ACC112 (cell line): ENCODE measurements around the gene NOP56.

Source experiments
- H2AFZ ChIP-seq: fragments of 200-600 bp; sonication (generic); one replicate; pipeline ENCODE4 v1.6.0; 2017; ENCODE audit warnings: antibody characterized with exemption, low read length; ENCODE audit not compliant: unreplicated experiment
- H3K27ac ChIP-seq: fragments of 200-600 bp; sonication (generic); 2 replicates; pipeline ENCODE4 v1.5.1; 2014; ENCODE audit warnings: low read depth, mild to moderate bottlenecking, antibody characterized with exemption, low read length, moderate library complexity
- H3K27me3 ChIP-seq: fragments of 200-600 bp; sonication (generic); 2 replicates; pipeline ENCODE4 v1.6.1; 2014; ENCODE audit warnings: mild to moderate bottlenecking, antibody characterized with exemption, low read length, moderate library complexity, mixed read lengths; ENCODE audit not compliant: insufficient read depth
- H3K36me3 ChIP-seq: fragments of 200-600 bp; sonication (generic); 2 replicates; pipeline ENCODE4 v1.6.1; 2016; ENCODE audit warnings: mild to moderate bottlenecking, antibody characterized with exemption, low read length, moderate library complexity, mixed read lengths; ENCODE audit not compliant: insufficient read depth
- H3K4me1 ChIP-seq: fragments of 200-600 bp; sonication (generic); one replicate; pipeline ENCODE4 v1.6.1; 2016; ENCODE audit warnings: low read length, mixed read lengths; ENCODE audit not compliant: insufficient read depth, unreplicated experiment, control insufficient read depth
- H3K4me3 ChIP-seq: fragments of 200-600 bp; sonication (generic); 2 replicates; pipeline ENCODE4 v1.5.1; 2014; ENCODE audit warnings: mild to moderate bottlenecking, low read depth, low read length
- H3K79me2 ChIP-seq: fragments of 200-600 bp; sonication (generic); one replicate; pipeline ENCODE4 v1.6.0; 2016; ENCODE audit warnings: low read length; ENCODE audit not compliant: control insufficient read depth, unreplicated experiment, insufficient read depth

NOP56 gene

GRCh38 chr20:2651772-2652723 is at the start of gene NOP56:
NOP56 (plus strand) TSS chr20:2652632; CDS start chr20:2652661, 29 bp downstream.
- Histone ChIP-seq H3K79me2 (peaks cover 56% of the 10 kb centered on the region), H3K4me3 (peak within 1 kb of the TSS; percentile 100), H3K36me3 (peaks cover 36% of the 10 kb centered on the region; the same call in 1 of the 2 replicates), H3K27me3 (no peaks in the 10 kb centered on the region), H3K27ac (peak within 1 kb of the TSS; percentile 78), H3K4me1 (peaks cover 17% of the 10 kb centered on the region), H2AFZ (peak within 1 kb of the TSS; percentile 26)

- Histone ChIP-seq H3K79me2 (no peaks in the 10 kb centered on the region), H3K4me3 (no peak overlapping the region), H3K4me1 (no peaks in the 10 kb centered on the region), H3K27me3 (0 out of 2 replicates have a peak, but pooled peaks cover 11% of the 10 kb centered on the region), H3K36me3 (no peaks in the 10 kb centered on the region), H2AFZ (no peak overlapping the region), H3K27ac (no peak overlapping the region)
Measured at GRCh38 chr20:2602746-2603145, 49.7 kb upstream of the NOP56 start.

- no peak overlapping the region for H3K27ac ChIP-seq
- H3K79me2 ChIP-seq, result no peaks in the 10 kb centered on the region
- no peak overlapping the region for H2AFZ ChIP-seq
- no peaks in the 10 kb centered on the region for H3K36me3 ChIP-seq
- H3K4me3 ChIP-seq, result no peak overlapping the region
- peaks cover 15% of the 10 kb centered on the region for H3K27me3 ChIP-seq
- no peaks in the 10 kb centered on the region for H3K4me1 ChIP-seq
Measured at GRCh38 chr20:2603816-2604505, 48.5 kb upstream of the NOP56 start.

GRCh38 chr20:2604506-2604835 is 48.0 kb upstream of the NOP56 start:
- H3K79me2 ChIP-seq, result no peaks in the 10 kb centered on the region
- peaks cover 20% of the 10 kb centered on the region for H3K27me3 ChIP-seq
- H2AFZ ChIP-seq, result no peak overlapping the region
- H3K4me1 ChIP-seq, result no peaks in the 10 kb centered on the region
- no peak overlapping the region for H3K4me3 ChIP-seq
- H3K36me3 ChIP-seq, result no peaks in the 10 kb centered on the region
- H3K27ac ChIP-seq, result no peak overlapping the region

- H3K27me3 ChIP-seq, result peaks cover 35% of the 10 kb centered on the region
- H3K79me2 ChIP-seq, result no peaks in the 10 kb centered on the region
- H3K4me3 ChIP-seq, result no peak overlapping the region
Measured at GRCh38 chr20:2606507-2607006, 45.9 kb upstream of the NOP56 start.

GRCh38 chr20:2610326-2610725 is 42.1 kb upstream of the NOP56 start:
- Histone ChIP-seq H2AFZ (no peak overlapping the region), H3K27ac (no peak overlapping the region), H3K4me1 (no peaks in the 10 kb centered on the region), H3K36me3 (no peaks in the 10 kb centered on the region), H3K27me3 (peaks cover 52% of the 10 kb centered on the region), H3K79me2 (no peaks in the 10 kb centered on the region), H3K4me3 (no peak overlapping the region)

More at GRCh38 chr20:2606507-2607006, 45.9 kb upstream of the NOP56 start:
- Histone ChIP-seq H2AFZ (no peak overlapping the region), H3K27ac (no peak overlapping the region), H3K4me1 (no peaks in the 10 kb centered on the region), H3K36me3 (no peaks in the 10 kb centered on the region)

- H3K4me1 ChIP-seq, result no peaks in the 10 kb centered on the region
- no peak overlapping the region for H3K4me3 ChIP-seq
- no peak overlapping the region for H3K27ac ChIP-seq
- H3K36me3 ChIP-seq, result no peaks in the 10 kb centered on the region
- H3K27me3 ChIP-seq, result peaks cover 60% of the 10 kb centered on the region
- H3K79me2 ChIP-seq, result no peaks in the 10 kb centered on the region
- no peak overlapping the region for H2AFZ ChIP-seq
Measured at GRCh38 chr20:2610941-2611720, 41.3 kb upstream of the NOP56 start.

- Histone ChIP-seq H3K4me1 (no peaks in the 10 kb centered on the region), H3K4me3 (no peak overlapping the region), H3K36me3 (no peaks in the 10 kb centered on the region), H3K27me3 (peaks cover 69% of the 10 kb centered on the region), H2AFZ (no peak overlapping the region), H3K27ac (no peak overlapping the region), H3K79me2 (no peaks in the 10 kb centered on the region)
Measured at GRCh38 chr20:2612073-2612472, 40.4 kb upstream of the NOP56 start.

- Histone ChIP-seq H3K79me2 (no peaks in the 10 kb centered on the region), H3K27ac (no peak overlapping the region), H3K27me3 (peaks cover 61% of the 10 kb centered on the region)
Measured at GRCh38 chr20:2616634-2617033, 35.8 kb upstream of the NOP56 start.

GRCh38 chr20:2617099-2617714 is 35.2 kb upstream of the NOP56 start:
- Histone ChIP-seq H3K27me3 (peaks cover 57% of the 10 kb centered on the region), H3K79me2 (no peaks in the 10 kb centered on the region)

More at GRCh38 chr20:2616634-2617033, 35.8 kb upstream of the NOP56 start:
- no peak overlapping the region for H2AFZ ChIP-seq
- no peaks in the 10 kb centered on the region for H3K4me1 ChIP-seq
- no peaks in the 10 kb centered on the region for H3K36me3 ChIP-seq
- H3K4me3 ChIP-seq, result no peak overlapping the region

More at GRCh38 chr20:2617099-2617714, 35.2 kb upstream of the NOP56 start:
- Histone ChIP-seq H3K4me3 (no peak overlapping the region), H3K27ac (no peak overlapping the region), H3K36me3 (no peaks in the 10 kb centered on the region), H2AFZ (no peak overlapping the region), H3K4me1 (no peaks in the 10 kb centered on the region)
